ENCODE data around the gene SDK1. TPM values are rescaled to one million over a fixed set of nuclear protein-coding genes. Genes with fewer than 3 reads are reported as not detected.

The SDK1 gene
- total RNA-seq, 1 donor from 2014 or later: 7.5 TPM

GRCh38 chr7:4067476-4067760 is 766.4 kb downstream of the SDK1 start:
- no peak for DNase-seq (ENCODE audit: low spot score)

- DNase-seq (ENCODE audit: low spot score): no peak
Observed at GRCh38 chr7:4067874-4068273, 766.8 kb downstream of the SDK1 start.

- DNase-seq (ENCODE audit: low spot score): no peak
Observed at GRCh38 chr7:4068286-4068685, 767.2 kb downstream of the SDK1 start.

- DNase-seq (ENCODE audit: low spot score): no peak
Observed at GRCh38 chr7:4069268-4070095, 768.4 kb downstream of the SDK1 start.

- DNase-seq (ENCODE audit: low spot score): no peak
Observed at GRCh38 chr7:4070214-4070613, 769.2 kb downstream of the SDK1 start.

- DNase-seq (ENCODE audit: low spot score): no peak
Observed at GRCh38 chr7:4071370-4072058, 770.5 kb downstream of the SDK1 start.

- no peak for DNase-seq (ENCODE audit: low spot score)
Observed at GRCh38 chr7:4072161-4072925, 771.3 kb downstream of the SDK1 start.

GRCh38 chr7:4073052-4073451 is 772.0 kb downstream of the SDK1 start:
- DNase-seq (ENCODE audit: low spot score): no peak

- no peak for DNase-seq (ENCODE audit: low spot score)
Observed at GRCh38 chr7:4073750-4074149, 772.7 kb downstream of the SDK1 start.

GRCh38 chr7:4074407-4074806 is 773.4 kb downstream of the SDK1 start:
- DNase-seq (ENCODE audit: low spot score): no peak

GRCh38 chr7:4074994-4075393 is 773.9 kb downstream of the SDK1 start:
- no peak for DNase-seq (ENCODE audit: low spot score)

GRCh38 chr7:4076701-4077294 is 775.7 kb downstream of the SDK1 start:
- DNase-seq (ENCODE audit: low spot score): no peak

GRCh38 chr7:4077980-4078379 is 776.9 kb downstream of the SDK1 start:
- DNase-seq (ENCODE audit: low spot score): no peak

- DNase-seq (ENCODE audit: low spot score): no peak
Observed at GRCh38 chr7:4078580-4078979, 777.5 kb downstream of the SDK1 start.

GRCh38 chr7:4079366-4079765 is 778.3 kb downstream of the SDK1 start:
- DNase-seq (ENCODE audit: low spot score): no peak

- no peak for DNase-seq (ENCODE audit: low spot score)
Observed at GRCh38 chr7:4079956-4080355, 778.9 kb downstream of the SDK1 start.

GRCh38 chr7:4080954-4081353 is 779.9 kb downstream of the SDK1 start:
- no peak for DNase-seq (ENCODE audit: low spot score)

GRCh38 chr7:4083513-4083912 is 782.5 kb downstream of the SDK1 start:
- DNase-seq (ENCODE audit: low spot score): no peak

GRCh38 chr7:4084271-4084670 is 783.2 kb downstream of the SDK1 start:
- DNase-seq (ENCODE audit: low spot score): no peak

- no peak for DNase-seq (ENCODE audit: low spot score)
Observed at GRCh38 chr7:4085937-4086691, 785.1 kb downstream of the SDK1 start.

GRCh38 chr7:4086723-4087122 is 785.7 kb downstream of the SDK1 start:
- no peak for DNase-seq (ENCODE audit: low spot score)

All from mesenteric fat pad (tissue), 1 donor.